HFFc6 (cell line): ENCODE measurements around the gene UBE2L6. TPM values are rescaled to one million over a fixed set of nuclear protein-coding genes. Genes with fewer than 3 reads are reported as not detected.

ENCODE experiments used
- DNase-seq: peaks from one replicate; pipeline ENCODE4 v3.0.0-alpha.2; 2018
- H3K27ac Mint-ChIP-seq: 2 replicates; pipeline ENCODE4 v1.8.0; 2020; ENCODE audit warnings: mild to moderate bottlenecking, mixed read lengths
- H3K27me3 Mint-ChIP-seq: 2 replicates; pipeline ENCODE4 v1.8.0; 2021; ENCODE audit warnings: mild to moderate bottlenecking, moderate library complexity, mixed read lengths; ENCODE audit not compliant: insufficient read depth
- H3K36me3 Mint-ChIP-seq: 2 replicates; pipeline ENCODE4 v1.8.0; 2021; ENCODE audit warnings: low read depth, mixed read lengths
- H3K4me1 Mint-ChIP-seq: 2 replicates; pipeline ENCODE4 v1.8.0; 2020; ENCODE audit warnings: low read depth, mixed read lengths
- H3K4me3 Mint-ChIP-seq: 2 replicates; pipeline ENCODE4 v1.8.0; 2020; ENCODE audit warnings: mild to moderate bottlenecking, moderate library complexity, mixed read lengths
- H3K9me3 Mint-ChIP-seq: 2 replicates; pipeline ENCODE4 v1.8.0; 2020; ENCODE audit warnings: mild to moderate bottlenecking, mixed read lengths
- CTCF ChIP-seq: fragments of 200-600 bp; sonication (generic); IDR thresholded peaks from 2 replicates; pipeline ENCODE4 v1.5.0; 2021; ENCODE audit warnings: antibody characterized with exemption, mild to moderate bottlenecking
- total RNA-seq, 6 experiments: library from RNA; stranded (reverse); fragmentation: NEBNext Ultra II Directional; extraction: Animal tissue kit (Norgen Biotek cat#: 25700); gene quantifications; 2 replicates in 1 of 6; 3 replicates in 5 of 6; pipeline ENCODE4 v1.2.3, GENCODE V29; 2021

Gene UBE2L6
- total RNA-seq, 6 experiments from 2014 or later: 34.1 to 46.5 (median 43.3) TPM

GRCh38 chr11:57546869-57547475, 20.5 kb downstream of the UBE2L6 start:
- Mint-ChIP-seq H3K4me1 (peaks cover 10% of the 10 kb centered on the region), H3K27ac (0 out of 2 replicates have a peak overlapping the region, but pooled peaks have one; percentile 16), H3K4me3 (no peak overlapping the region), H3K9me3 (no peaks in the 10 kb centered on the region), H3K36me3 (peaks cover 2% of the 10 kb centered on the region; the same call in 1 of the 2 replicates), H3K27me3 (peaks cover 15% of the 10 kb centered on the region)
- TF ChIP-seq CTCF: peak; percentile 40; the same call in 1 of the 2 replicates
- DNase-seq: peak; percentile 61

GRCh38 chr11:57546451-57546850, 21.0 kb downstream of the UBE2L6 start:
- Mint-ChIP-seq H3K27ac (no peak overlapping the region), H3K36me3 (no peaks in the 10 kb centered on the region), H3K4me1 (peaks cover 10% of the 10 kb centered on the region), H3K27me3 (peaks cover 19% of the 10 kb centered on the region), H3K9me3 (no peaks in the 10 kb centered on the region), H3K4me3 (no peak overlapping the region)
- TF ChIP-seq CTCF: no peak
- DNase-seq: no peak

DNA sequence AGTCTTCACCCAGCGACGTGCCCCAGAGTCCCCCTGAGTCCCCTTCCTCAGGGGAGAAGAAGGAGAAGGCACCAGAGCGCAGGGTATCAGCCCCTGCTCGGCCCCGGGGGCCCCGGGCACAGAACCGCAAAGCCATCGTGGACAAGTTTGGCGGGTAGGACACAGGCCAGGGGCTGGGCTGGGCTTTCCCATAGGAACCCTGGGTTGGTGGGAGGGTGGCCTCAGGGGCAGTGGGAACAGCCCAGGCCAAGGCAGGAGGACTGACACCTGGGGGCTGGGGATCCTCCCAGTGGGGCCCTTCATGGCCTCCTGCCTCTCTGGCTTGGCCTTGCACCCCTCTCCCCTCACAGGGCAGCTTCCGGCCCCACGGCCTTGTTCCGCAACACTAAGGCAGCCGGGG, 21.6 kb downstream of the UBE2L6 start:
- no peak for DNase-seq
- Mint-ChIP-seq H3K36me3 (no peaks in the 10 kb centered on the region), H3K27me3 (peaks cover 24% of the 10 kb centered on the region), H3K27ac (no peak overlapping the region), H3K4me3 (no peak overlapping the region), H3K4me1 (peaks cover 10% of the 10 kb centered on the region), H3K9me3 (no peaks in the 10 kb centered on the region)
- TF ChIP-seq CTCF: no peak

- TF ChIP-seq CTCF: no peak
- Mint-ChIP-seq H3K27me3 (peaks cover 26% of the 10 kb centered on the region), H3K9me3 (no peaks in the 10 kb centered on the region), H3K27ac (no peak overlapping the region), H3K4me1 (peaks cover 13% of the 10 kb centered on the region), H3K36me3 (no peaks in the 10 kb centered on the region), H3K4me3 (no peak overlapping the region)
- DNase-seq: no peak
Observed at GRCh38 chr11:57544566-57544965, 22.9 kb downstream of the UBE2L6 start.

DNA sequence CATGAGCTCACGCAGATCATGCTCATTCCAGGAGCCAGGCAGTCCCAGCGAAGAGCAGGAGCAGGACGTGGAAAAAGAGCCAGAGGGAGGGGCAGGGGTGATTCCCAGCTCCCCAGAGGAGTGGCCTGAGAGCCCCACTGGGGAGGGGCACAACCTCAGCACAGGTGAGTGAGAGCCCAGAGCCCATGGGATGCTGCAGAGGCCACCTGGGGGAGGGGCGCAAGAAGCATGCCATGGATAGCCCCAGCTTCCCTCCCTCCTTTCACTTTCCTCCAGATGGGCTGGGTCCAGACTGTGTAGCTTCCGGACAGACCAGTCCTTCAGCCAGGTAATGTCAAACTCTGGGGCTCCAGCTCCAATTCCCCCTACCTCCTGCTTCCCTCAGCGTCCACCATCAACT, 23.9 kb downstream of the UBE2L6 start:
- no peaks in the 10 kb centered on the region for H3K9me3 Mint-ChIP-seq
- no peaks in the 10 kb centered on the region for H3K36me3 Mint-ChIP-seq
- TF ChIP-seq CTCF: no peak
- peaks cover 26% of the 10 kb centered on the region for H3K27me3 Mint-ChIP-seq
- DNase-seq: no peak
- H3K4me1 Mint-ChIP-seq: peaks cover 23% of the 10 kb centered on the region
- H3K27ac Mint-ChIP-seq: no peak overlapping the region
- no peak overlapping the region for H3K4me3 Mint-ChIP-seq
